Dermis blood vessel endothelial cell (primary cell): ENCODE data around the gene AGO3. TPM values are rescaled to one million over a fixed set of nuclear protein-coding genes. Genes with fewer than 3 reads are reported as not detected.
"Not testable (repeated sequence)": the region's sequence is repeated elsewhere in the genome, so short reads cannot be mapped to it uniquely, and the experiment has no call there.

Source experiments
- DNase-seq: peaks from one replicate; pipeline ENCODE4 v3.0.0; 2010
- total RNA-seq: library from RNA; depleted of rRNA; stranded (reverse); fragments of >200 nt; gene quantifications from 2 replicates; pipeline ENCODE4 v1.2.3, GENCODE V29; 2014

AGO3 gene
- total RNA-seq, 1 donor from 2014 or later: 20.8 TPM

DNA sequence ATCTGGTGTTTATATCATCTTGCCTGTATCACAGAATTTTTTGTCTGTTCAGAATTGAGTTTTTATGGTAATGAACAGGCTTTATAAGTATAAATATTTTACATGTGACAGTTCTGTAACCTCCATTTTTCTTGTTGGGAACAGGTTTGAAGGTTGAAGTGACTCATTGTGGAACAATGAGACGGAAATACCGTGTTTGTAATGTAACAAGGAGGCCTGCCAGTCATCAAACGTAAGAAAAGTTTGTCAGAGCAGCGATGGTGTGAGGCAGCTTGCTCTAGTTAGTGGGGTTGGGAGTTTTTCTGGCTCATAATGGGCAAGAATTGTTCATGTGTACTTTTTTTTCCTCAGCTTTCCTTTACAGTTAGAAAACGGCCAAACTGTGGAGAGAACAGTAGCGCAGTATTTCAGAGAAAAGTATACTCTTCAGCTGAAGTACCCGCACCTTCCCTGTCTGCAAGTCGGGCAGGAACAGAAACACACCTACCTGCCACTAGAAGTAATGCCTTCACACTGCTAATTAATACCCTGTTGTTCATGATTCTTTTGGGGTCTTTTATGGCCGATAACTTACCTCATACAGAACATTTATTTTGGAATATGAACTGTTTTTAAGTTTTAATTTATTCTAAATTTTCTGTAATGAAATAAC, 77.8 kb downstream of the AGO3 start:
- peak; percentile 95 for DNase-seq

DNA sequence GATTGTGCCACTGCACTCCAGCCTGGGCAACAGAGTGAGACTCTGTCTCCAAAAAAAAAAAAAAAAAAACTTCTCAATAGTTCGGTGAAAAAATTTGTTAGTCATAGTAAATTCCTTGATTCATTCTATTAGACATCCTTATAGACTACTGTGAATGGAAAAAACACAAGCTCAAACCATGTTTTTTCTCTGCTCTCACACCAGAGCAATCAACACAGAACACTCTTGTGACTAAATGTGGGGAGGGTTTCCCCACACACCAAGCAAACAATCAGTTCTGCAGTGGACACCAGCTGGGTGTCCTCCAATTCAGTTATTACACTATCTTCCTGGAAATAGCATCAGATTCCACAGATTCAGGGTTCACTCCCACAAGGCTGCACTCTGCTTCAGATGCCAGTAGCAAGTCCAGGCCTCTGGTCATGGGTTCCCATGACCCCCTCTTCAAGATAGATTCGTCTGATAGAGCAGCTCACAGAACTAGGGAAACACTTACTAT, 83.9 kb downstream of the AGO3 start:
- DNase-seq: no peak

DNA sequence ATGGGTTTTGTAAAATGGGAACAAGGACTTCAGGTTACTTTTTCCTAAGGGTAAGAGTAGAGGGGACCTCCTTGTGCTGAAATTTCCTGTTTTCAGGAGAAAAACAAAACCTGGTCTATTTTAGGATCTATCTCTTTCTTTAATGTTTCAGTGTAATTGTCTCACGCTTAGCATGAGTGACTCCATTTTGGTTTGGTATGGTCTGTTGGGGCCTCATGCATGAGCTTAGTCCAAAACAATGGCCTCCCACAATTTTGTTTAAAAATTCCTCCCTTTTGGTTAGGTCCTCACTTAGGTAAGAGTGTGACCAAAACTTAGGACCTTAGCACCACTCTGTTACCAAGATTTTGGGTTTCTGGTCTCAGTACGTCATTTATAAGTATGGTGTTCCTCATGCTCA, 85.8 kb downstream of the AGO3 start:
- no peak for DNase-seq

DNA sequence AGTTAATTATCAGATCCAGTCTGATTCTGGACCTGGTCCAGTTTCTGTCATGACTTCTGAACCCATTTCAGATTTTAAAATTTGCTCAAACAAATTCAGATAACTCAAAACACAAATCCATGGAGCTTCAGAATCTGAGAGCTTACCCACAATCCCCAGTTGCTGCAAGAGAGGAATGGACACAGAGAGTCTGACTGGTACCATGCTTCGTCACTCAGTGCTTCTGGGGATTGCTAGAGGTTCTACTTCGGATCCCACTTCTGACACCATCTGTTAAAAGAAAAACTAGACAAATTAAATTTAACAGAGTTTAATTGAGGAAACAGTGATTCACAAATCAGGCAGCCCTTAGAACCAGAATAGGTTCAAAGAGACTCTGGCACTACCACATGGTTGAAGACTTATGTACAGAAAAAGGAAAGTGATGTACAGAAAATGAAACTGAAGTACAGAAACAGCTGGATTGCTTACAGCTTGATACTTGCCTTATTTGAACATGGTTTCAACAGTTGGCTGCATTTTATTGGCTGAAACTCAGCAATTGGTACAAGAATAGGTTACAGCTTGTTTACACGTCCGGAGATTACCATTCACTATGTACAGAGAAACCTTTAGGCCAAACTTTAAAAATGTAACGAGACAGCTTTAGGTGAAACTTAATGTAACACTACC, 92.3 kb downstream of the AGO3 start:
- no peak for DNase-seq

DNA sequence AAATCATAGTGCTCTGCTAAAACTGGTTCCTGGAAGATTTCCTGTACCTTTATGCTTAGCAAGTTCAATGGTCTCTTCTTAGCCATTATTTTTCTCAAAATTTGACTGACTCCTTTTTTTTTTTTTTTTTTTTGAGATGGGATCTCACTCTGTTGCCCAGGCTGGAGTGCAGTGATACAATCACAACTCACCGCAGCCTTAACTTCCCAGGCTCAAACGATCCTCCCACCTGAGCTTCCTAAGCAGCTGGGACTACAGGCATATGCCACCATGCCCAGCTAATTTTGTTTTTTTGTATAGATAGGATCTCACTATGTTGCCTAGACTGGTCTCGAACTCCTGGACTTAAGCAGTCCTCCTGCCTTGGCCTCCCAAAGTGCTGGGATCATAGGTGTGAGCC, 93.1 kb downstream of the AGO3 start:
- DNase-seq: not testable (repeated sequence)

DNA sequence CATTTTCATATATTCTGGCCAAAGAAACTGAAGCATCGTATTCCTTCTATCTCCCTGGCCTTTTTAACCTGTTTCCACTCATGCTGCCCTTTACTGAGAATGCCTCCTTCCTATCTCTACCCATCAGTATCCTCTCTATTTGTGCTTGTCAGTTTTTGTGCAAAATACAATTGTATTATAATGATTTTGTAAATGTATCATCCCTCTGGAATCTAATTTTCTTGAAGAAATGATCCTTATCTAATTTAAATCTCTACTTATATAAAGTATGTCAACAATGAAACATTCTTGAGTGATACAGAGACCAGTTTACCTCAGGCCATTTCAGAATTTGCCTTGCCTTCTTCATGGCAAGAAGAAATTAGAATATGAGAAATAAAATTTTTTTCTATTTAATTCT, 93.9 kb downstream of the AGO3 start:
- DNase-seq: no peak

DNA sequence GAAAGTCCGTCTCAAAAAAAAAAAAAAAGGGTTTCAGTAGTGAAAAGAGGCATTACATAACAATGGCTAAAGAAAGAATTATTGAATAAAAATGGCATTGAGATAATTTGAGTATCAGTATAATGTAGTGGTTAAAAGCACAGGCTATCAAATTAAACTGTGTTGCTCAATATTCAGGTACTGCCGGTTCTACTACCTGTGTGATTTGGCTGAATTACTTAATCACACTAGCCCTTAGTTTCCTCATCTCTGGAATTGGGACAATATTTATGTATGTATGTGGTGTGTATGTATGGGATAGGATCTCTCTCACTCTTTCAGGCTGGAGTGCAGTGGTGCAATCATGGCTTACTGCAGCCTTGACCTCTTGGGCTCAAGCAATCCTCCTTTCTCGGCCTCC, 96.9 kb downstream of the AGO3 start:
- DNase-seq: no peak

DNA sequence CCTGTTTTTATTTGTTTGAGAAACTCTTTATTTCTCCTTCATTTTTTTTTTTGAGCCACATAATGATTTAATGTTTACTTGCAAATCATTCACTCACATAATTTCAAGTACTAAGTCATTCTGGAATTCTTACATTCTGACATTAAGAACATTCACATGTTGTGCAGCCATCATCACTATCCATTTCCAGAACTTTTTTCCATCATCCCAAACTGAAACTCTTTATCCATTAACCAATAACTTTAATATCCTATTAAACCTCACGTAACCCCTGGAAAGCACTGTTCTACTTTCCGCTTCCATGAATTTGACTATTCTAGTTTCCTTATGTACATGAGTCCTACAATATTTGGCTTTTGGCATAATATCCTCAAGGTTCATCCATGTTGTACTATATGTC, 100.5 kb downstream of the AGO3 start:
- DNase-seq: no peak

DNA sequence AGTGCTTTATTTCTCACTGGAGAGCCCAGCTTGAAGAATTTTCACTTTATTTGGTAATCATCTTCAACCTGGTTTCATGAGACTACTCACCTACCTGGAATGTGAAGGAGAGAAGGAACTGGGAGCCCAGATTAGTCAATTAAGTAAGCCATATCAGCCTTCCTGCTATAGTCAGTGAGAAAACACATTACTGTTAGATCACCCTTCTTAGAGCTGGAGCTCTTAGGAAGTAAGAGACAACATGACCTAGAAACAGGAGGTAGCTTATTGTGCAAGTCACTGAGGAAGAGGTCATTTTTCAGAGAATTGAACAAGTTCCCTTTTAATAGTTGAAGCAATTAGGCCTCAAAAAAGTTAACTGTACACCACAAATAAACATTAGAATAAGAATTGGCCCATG, 103.8 kb downstream of the AGO3 start:
- peak; percentile 51 for DNase-seq

DNA sequence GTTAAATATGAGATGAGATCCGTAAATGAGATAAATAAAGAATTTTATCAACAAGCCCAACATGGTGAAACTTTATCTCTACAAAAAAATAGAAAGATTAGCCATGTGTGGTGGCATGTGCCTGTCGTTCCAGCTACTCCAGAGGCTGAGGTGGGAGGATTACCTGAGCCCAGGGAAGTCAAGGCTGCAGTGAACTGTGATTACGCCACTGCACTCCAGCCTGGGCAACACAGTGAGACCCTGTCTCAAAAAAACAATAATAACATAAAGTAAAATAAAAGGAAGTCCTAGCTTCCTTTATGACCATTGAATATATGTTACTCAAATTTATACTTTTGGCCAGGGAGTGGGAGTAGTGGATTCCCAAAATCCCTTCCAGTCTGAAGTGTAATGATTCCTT, 104.2 kb downstream of the AGO3 start:
- no peak for DNase-seq

DNA sequence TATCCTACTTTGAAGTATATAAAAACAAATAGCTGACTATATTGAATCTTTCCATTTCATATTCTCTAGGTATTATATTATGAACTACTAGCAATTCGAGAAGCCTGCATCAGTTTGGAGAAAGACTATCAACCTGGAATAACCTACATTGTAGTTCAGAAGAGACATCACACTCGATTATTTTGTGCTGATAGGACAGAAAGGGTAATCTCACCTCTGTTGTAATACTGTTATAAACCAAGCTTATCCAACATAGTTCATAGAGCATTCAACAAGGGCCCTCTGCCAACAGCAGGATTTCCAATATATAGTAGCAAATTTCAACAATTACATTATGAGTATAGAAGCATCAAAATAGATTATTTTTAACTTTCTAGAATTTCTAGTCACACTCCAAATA, 109.3 kb downstream of the AGO3 start:
- DNase-seq: no peak

DNA sequence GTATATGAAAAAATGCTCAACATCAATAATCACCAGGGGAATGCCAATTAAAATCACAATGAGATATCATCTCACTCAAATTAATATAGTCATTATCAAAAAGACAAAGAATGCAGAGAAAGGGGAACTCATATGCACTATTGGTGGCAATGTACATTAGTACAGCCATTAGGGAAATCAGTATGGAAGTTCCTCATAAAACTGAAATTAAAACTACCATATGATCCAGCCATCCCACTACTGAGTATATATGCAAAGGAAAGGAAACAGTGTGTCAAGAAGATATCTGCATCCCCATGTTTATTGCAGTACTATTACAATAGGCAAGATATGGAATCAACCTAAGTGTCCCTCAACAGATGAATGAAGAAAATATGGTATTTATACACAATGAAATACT, 120.9 kb downstream of the AGO3 start:
- no peak for DNase-seq

DNA sequence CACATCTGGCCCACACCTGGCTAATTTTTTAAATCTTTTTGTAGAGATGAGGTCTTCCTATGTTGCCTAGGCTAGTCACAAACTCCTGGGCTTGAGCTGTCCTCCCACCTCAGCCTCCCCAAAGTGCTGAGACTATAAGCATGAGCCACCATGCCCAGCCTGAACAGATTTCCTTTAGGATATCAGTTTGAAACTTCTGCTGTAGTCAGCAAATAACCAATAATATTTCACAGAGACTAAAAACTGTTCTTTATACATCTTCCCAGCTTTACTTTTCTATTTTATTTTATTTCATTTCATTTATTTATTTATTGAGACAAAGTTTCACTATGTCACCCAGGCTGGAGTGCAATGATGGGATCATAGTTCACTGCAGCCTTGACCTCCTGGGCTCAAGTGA, 123.1 kb downstream of the AGO3 start:
- no peak for DNase-seq

DNA sequence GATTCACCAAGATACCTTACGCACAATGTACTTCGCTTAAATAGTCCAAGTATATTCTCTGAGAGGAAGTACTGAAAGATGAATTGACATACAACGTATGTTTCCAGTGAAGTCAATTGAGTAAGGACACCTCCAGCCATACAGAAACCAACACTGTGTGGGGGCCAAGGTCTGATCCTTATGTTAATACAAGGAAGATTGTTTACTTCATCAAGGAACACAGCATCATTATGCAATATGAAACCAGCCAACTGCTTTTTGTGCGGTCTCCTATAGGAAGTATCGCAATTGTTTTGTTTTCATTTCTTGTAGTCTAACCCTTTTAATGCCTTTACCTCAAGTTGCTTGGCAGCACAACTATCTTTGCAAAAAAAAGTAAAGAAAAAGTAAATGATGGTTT, 124.8 kb downstream of the AGO3 start:
- no peak for DNase-seq

DNA sequence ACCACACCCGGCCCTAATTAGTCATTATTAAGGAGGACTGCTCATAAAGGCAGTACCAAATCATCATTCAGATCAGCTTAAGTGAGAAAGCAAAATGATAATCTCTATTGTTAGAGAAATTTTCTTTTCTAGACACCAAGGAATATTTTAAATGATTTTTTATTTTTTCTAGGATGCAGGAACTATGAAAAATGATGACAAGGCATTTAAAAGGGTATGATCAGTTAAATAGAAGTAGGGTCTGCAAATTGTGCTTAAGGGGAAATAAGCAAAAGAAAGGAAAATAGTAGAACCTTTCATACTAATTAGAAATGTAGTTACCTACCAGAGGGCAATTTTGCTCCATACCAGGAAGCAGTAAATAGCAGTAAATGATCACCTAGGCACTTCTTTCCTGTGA, 131.4 kb downstream of the AGO3 start:
- no peak for DNase-seq

DNA sequence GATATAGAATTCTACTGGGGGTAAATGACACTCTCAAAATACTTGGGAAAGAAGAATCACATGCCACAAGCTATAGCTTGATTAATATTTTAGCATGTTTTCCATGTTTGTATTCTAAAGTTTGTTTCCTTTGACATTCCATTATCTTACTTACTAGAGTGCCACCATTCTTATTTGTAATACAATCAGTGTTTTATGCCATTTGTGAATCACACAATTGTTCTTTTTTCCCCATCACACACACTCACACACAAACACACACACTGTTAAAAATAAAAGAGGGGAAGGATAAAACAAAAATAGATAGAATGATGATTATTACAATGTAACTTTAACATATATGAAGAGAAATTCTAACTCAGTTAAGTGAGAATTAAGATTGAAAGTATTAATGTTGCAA, 137.0 kb downstream of the AGO3 start:
- no peak for DNase-seq

DNA sequence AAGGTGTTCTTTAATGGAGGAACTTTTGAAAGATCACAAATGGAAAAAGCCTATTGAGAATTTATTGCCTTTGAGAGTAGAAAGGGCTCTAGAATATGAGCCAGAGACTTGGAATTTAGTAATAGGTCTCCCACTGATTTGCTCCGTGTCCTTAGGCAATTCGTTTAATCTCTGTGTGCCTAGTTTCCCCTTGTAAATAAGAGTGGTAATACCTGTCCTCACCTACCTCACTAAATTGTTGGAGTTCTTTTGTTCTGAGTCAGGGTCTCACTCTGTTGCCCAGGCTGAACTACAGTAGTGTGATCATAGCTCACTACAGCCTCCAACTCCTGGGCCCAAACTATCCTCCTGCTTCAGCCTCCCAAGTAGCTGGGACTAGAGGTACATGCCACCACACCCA, 138.0 kb downstream of the AGO3 start:
- no peak for DNase-seq

DNA sequence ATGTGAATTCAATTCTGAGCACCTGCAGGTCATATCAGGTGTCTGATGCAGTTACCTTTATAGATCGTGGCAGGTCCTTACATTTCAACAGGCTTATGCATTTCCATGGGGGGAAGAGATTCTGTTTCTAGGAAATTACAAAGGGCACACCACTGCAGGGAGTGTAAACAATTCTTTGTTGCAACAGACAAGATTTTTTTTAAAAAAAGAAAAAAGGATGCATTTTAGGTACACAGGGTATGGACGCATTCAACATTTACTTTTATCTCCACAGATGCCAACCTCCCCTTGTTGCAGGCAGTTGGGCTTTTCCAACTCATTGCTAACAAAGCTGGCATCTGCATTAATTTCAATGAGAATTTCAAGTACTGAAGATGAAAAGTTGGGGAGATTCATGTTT, 139.4 kb downstream of the AGO3 start:
- no peak for DNase-seq

DNA sequence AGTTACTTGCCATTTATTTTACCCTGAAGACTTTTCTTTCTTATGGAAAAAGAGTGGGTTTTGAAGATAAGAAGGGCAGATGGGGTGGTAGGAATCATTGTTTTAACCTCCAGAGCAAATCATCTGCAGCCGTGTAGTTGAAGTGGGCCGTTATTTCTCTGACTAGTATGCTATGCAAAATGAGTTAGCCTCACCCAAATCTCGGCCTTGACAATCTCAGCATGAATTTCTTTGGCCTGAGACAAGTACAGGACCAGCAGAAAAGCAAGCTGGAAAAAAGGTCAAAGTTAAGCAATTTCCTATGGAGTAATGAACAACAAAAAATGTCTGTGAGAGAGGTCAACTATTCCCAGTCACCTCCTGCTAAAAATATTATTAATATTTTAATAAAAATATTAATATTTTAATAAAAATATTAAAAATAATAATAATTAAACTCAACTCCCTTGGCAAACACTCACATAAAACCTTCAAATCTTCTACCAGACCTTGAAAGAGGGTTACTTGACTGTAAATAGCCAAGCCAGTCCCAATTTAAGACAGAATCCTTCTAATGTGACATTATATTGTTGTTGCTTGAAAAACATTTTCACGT, 146.2 kb downstream of the AGO3 start:
- DNase-seq: no peak

DNA sequence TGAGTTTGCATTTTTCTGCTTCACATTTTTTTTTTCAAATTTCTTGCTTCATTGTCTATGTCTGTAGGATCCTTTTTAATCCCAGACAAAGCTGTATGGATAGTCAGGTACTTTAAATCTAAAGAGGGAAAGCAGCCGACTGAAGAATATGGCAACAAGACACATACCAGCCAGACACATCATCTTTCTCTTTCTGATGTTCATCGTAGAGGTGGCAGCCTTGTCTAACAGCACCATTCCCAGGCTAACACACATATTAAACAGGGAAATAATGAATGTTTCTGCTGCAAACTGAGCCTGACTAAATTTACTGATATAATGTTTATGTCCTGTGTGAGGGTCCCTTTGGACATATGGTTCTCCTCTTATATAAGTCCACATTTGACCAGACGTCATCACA, 149.3 kb downstream of the AGO3 start:
- no peak for DNase-seq

DNA sequence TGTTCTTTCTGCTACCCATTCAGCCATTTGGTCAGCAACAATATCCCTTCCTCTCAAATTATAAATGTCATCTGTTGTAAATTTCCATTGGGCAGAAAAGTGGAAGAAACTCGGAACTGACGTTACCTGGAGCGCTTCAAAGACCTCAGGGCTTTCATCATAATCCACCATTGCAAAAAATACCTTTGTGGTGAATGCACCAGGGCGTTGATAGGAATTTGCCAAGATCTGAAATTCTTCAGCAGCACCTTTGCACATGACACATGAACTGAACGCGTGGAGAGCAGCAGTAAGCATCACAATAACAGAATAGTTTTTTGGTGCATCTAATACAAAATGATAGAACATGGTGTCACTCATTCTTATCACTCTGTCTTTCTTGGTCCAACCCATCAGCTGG, 149.9 kb downstream of the AGO3 start:
- DNase-seq: no peak

DNA sequence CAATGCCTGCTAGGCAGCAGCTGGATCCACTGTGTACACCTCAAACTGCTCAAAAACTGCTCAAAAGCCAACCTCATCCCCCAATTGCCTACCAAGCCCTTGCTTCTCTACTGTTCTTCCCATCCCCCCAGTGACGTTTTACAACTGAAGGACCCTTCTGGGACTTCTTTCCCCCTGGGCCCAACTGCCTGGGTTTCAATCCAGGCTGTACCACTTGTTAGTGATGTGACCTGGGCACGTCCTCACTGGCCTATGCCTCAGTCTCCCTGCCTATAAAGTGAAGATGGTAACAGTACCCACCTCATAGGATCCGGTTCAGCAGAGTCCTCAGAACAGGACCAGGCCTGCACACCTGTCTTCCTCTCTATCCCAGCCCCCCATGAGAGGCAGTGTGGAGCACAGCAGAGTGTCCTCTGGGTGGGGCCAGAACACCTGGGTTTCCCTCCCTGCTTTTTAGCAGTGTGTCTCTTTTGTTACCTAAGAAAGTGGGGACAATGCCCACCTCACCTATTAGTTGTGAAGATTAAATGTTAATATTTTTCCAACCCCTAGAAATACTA, 151.1 kb downstream of the AGO3 start:
- DNase-seq: no peak

DNA sequence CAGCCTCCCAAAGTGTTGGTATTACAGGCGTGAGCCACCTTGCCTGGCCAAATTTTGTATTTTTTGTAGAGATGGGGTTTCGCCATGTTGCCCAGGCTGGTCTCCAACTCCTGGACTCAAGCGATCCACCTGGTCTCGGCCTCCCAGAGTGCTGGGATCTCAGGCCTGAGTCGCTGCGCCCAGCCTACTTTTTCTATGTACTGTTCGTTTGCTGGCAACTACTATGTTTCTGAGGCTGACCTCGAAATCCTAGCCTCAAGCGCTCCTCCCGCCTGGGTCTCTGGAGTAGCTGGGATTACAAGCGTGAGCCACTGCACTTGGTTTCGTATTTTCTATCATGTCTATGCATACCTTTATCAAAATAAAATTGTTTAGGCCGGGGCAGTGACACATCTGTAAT, 152.3 kb downstream of the AGO3 start:
- DNase-seq: no peak
